ENCODE results near the gene CRX.
"Not testable (repeated sequence)": the region's sequence is repeated elsewhere in the genome, so short reads cannot be mapped to it uniquely, and the experiment has no call there.

Gene CRX

DNA sequence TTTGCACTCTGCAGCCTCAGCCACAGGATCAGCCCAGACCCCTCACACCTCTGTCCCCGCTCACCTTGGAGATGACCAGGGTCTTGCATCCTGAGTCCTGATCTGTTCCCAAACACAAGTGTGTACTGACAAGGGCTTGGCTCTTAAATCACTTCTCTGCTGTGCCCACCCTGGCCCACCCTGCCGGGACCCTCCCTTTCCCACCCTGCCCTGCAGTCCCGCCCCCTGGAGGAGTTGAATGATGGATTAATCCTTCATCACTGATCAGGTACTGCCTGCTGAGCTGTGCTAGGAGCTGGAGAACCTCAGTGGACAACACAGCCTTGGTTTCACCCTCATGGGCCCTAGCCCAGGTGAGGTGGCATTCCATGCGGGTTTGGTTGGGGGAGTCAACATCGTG, 17.3 kb upstream of the CRX start, which contains the start of gene TPRX1:
Gene TPRX1, minus strand, starts transcription at position 101 of the 400 bp plus-strand sequence. Its CDS starts 12 bp downstream, at position 89.
- DNase-seq, result not testable (repeated sequence)

DNA sequence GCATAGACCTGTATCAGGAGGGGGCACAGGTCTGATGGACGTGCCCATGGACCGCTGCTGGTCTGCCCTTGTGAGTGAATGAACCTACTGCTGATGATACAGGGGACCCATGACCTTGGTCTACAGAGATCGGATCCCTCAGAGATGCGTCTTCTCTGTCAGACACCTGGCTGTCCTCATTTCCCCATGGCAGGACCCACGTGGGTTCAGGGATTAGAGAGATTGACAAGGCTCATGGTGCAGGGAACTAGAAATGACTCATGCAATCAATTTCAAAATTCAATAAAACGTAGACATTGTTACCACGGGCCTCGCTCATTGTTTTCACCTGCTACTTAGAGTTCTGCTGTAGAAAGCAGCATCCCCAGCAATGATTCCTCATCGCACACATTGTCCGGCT, 16.4 kb upstream of the CRX start:
- DNase-seq, result no peak

DNA sequence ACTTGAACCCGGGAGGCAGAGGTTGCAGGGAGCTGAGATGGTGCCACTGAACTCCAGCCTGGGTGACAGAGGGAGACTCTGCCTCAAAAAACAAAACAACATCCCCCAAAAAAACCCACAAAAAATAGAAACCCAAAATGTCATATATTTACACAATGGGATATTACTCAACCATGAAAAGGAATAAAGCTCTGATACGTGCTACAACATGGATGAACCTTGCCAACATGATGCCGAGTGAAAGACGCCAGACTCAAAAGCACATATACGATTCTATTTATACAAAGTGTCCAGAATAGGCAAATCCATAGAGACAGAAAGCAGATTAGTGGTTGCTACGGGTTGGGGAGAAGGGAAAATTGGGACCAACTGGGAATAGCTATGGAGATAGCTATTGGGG, 15.3 kb upstream of the CRX start:
- DNase-seq, result no peak

DNA sequence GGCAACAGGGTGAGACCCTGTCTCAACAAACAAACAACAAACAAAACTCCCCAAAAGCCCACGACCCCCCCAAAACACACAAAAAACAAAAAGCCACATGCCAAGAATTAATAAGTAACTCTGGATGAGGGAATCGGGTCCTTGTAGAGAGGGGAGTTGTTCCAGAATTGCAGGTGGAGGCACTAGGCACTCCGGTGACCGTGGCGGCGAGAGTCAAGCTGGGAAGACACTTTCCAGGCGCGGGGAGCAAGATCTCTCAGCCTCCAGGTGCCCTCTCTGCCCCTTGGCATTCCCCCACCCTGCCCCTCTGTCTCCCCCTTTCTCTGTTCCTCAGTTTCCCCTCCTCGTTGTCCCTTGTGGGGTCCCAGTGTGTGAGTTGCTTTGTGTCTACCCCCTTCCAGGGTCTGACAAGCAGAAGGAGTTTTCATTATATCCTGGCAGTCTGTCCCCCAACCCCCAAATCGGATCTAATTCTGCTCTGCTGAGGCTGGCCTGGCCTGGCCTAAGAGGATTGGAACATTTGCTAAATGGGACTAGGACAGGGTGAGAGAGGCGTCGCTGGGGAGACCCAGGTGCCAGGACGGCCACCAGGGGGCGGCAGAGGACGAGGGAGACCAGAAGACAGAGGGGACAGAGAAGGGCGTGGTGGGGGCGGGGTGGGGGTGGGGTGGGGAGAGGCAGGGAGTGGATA, 8.3 kb upstream of the CRX start:
- DNase-seq, result peak; percentile 50

DNA sequence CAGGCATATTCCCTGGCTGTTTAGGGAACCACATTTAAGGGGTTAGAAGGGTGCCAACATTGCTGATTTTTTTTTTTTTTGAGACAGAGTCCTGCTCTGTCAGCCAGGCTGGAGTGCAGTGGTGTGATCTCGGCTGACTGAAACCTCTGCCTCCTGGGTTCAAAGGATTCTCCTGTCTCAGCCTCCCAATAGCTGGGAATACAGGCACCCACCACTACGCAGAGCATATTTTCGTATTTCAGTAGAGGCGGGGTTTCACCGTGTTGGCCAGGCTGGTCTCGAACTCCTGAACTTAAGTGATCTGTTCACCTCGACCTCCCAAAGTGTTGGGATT, 7.8 kb upstream of the CRX start:
- DNase-seq, result no peak

DNA sequence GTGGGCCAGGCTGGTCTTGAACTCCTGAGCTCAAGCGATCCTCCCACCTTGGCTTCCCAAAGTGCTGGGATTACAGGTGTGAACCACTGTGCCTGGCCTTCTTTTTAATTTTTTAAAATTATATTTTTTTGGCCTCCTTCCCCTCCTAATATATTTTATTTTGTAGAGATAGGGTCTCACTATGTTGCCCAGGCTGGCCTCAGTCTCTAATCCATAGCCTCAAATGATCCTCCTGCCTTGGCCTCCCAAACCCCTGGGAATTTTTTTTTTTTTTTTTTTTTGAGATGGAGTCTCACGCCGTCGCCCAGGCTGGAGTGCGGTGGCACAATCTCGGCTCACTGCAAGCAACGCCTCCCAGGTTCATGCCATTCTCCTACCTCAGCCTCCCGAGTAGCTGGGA, 5.5 kb upstream of the CRX start:
- DNase-seq, result not testable (repeated sequence)

DNA sequence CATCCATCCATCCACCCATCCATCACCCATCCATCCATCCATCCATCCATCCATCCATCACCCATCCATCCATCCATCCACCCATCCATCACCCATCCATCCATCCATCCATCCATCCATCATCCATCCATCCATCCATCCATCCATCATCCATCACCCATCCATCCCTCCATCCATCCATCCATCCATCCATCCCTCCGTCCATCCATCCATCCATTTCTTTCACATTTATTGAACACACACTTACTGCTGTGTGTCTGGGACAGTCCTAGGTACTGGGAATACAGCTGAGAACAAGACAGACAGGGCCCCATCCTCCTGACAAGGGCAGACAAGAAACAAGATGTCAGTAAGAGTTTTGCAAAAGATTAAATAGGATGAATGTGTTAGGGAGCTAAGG, 3.5 kb upstream of the CRX start:
- DNase-seq, result not testable (repeated sequence)

DNA sequence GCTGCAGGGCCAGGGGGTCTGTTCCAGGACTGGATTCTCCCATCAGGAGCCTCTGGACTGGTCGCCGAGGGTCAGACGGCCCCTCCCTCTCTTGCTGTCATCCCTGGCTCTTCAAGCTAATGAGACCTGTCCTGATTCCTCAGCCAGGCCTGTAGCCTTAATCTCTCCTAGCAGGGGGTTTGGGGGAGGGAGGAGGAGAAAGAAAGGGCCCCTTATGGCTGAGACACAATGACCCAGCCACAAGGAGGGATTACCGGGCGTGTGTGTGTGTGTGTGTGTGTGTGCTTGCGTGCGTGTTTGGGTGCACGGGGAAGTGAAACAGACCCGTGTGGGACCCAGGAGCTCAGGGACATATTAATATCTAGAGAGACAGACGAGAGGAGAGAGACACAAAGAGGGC, 1.9 kb upstream of the CRX start:
- no peak for DNase-seq

DNA sequence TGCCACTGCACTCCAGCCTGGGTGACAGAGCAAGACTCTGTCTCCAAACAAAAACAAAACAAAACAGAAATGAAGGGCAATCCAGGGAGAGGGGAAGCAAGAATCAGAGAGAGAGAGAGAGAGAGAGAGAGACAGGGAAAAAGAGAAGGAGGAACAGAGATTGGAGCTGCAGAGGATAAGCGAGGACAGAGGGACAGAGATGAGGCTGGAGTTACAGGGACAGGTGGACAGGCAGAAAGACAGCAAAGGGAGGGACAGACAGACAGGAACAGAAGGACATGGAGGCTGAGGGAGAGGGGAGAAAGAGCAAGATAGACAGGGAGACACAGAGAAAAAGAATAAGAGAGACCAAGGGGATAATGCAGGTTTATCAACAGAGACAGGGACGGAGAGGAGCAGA, 1.3 kb upstream of the CRX start:
- DNase-seq, result no peak

DNA sequence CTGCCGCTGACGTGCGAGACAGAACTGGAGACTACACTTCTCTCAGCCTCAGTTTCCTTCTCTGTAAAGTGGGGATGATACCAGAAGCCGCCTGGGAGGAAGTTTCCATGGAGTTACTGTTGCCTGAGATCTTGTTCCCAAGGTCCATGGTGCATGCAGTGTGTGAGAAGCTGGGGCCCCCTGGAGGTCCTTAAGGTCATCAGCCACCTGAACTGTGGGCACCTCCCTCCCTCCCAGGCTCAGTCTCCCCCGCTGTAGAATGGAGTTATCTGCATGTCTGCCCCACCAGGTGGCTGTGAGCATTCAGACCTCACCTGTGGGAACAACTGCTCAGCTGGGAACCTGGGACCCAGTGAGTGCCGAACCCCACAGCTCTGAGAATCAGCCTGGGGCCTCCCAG, 2.7 kb downstream of the CRX start:
- DNase-seq, result no peak

DNA sequence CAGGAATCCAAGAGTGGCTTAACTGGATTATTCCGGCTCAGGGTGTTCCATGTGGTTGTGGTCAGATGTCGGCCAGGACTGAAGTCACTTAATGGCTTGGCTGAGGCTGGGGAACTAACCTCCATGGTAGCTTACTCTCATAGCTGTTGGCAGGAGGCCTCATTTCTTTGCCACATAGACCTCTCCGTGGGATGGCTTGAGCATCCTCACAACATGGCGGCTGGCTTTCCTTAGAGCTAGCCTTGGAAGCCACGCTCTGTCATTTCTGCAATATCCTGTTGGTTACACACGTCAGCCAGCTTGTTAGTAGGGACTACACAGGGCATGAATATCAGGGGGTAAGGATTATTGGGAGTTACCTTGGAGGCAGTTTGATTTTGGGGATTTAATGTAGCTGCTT, 5.1 kb downstream of the CRX start:
- no peak for DNase-seq

DNA sequence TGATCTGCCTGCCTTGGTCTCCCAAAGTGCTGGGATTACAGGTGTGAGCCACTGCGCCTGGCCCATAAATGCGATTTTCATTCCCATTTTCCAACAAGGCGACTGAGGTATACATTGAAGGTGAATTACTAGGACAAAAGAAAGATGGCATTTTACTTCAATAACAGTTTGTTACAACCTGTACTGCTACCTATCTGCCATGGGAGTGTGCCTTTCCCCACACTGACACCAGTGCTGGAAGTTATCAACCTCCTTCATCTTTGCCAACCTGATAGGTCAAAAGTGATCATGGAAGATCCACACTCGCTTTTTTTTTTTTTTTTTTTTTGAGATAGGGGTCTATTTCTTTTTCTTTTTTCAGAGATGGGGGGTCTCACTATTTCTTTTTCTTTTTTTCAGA, 11.0 kb downstream of the CRX start:
- DNase-seq, result no peak

DNA sequence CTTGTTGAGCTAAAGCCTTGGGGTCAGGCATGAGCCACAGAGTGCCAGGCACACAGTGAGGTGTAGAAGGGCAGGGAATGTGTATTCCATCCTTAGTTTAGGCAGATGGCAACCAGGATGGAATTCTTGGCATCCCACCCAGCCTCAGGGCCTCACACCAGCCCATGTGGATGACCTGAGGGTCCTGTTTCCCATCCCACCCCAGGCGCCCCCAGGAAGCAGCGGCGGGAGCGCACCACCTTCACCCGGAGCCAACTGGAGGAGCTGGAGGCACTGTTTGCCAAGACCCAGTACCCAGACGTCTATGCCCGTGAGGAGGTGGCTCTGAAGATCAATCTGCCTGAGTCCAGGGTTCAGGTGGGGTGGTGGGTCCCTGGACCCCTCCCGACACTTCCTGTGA, 14.3 kb downstream of the CRX start:
- no peak for DNase-seq

DNA sequence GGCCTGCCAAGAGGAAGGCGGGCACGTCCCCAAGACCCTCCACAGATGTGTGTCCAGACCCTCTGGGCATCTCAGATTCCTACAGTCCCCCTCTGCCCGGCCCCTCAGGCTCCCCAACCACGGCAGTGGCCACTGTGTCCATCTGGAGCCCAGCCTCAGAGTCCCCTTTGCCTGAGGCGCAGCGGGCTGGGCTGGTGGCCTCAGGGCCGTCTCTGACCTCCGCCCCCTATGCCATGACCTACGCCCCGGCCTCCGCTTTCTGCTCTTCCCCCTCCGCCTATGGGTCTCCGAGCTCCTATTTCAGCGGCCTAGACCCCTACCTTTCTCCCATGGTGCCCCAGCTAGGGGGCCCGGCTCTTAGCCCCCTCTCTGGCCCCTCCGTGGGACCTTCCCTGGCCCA, 17.7 kb downstream of the CRX start:
- DNase-seq, result no peak

DNA sequence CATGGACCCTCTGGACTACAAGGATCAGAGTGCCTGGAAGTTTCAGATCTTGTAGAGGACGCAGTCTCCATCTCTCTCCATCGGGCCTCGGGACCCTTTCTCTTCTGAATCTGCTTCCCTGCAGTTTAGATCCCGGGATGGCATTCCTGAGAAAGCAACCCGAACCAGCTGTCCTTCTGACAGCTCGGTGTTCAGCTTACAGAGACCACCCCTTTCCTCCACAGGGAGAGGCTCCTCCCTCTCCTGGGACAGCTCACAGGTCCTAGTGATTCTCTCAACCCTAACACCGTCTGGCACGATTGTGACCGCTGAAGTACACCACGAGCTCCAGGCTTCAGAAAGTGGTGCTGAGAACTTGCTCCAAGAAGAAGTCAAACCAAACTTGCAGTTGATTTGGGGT, 18.2 kb downstream of the CRX start:
- no peak for DNase-seq

DNA sequence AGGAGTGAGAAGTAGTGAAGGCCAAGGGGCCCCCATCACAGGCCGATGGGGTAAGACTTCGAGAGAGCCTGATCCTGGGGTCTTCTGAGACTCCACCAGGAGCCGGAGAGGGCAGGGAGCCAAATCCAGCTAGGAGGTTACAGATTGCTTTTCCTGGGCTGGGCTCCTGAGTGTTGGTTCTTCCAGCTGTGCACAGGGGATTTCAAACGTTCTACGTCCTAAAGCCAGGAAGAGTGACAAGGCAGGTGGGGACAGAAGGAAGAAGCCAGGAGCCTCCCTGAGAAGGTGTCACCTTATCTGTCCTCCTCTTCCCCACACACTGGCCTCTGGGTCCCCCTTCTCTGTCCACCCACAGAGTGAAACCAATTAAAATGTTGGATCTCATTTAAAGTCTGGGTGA, 21.2 kb downstream of the CRX start:
- DNase-seq, result no peak

DNA sequence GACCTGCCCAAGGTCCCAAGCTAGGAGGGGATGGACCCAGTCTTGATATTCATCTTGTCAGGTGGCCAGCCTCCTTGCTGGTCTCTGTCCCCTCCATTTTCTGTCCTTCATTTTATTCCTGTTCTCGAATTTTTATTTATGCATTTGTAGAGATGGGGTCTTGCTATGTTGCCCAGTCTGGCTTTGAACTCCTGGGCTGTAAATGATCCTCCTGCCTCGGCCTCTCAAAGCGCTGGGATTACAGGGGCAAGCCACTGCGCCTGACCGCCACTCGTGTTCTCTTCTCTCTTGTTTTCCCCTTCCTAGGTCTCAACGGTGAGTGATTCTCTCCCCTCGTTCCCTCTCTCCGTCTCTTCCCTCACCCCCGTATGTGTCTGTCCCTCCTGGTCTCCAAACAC, 26.7 kb downstream of the CRX start:
- no peak for DNase-seq

DNA sequence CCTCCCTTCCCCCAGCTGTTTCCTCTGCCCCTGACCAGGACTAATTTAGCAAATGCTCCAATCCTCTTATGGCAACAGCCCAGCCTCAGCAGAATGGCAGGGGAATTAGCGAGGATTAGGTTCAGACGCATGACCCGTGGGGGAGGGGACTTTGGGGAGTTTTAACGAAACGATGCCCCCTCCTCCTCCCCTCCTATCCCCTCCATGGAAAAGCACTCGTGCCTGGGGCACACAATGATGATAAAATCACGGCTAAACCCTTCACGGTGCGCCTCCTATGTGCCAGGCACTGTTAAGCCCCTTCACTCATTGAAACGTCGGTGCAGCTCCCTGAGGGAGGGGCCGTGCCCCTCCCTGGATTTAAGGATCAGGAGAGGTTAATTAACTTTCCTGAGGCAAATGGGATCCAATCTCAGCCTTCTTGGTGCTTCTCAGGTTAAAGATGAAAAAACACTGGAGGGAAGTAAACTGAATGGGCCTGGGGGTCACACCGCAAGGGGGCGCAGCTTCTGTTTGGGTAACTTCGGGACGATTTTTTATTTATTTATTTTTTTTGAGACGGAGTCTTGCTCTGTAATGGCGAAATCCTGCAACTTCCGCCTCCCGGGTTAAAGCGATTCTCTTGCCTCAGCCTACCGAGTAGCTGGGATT, 27.2 kb downstream of the CRX start:
- DNase-seq, result no peak

DNA sequence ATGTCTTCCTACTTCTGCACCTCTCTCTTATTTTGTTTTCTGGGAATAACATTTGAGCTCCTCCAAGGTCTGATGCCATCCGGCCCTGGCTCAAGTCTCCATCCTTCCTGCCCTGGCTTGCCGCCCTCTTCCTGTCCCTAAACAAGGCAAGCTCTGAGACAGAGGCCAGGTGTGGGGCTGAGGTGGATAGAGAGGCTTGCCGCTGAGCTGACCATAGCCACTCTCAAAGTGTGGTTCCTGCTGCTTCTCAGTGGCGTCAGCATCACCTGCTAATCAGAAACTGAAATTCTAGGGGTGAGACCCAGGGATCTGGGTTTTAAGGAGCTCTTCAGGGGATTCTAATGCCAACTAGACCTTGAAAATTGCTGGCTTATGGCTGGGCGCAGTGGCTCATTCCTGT, 31.3 kb downstream of the CRX start:
- no peak for DNase-seq

DNA sequence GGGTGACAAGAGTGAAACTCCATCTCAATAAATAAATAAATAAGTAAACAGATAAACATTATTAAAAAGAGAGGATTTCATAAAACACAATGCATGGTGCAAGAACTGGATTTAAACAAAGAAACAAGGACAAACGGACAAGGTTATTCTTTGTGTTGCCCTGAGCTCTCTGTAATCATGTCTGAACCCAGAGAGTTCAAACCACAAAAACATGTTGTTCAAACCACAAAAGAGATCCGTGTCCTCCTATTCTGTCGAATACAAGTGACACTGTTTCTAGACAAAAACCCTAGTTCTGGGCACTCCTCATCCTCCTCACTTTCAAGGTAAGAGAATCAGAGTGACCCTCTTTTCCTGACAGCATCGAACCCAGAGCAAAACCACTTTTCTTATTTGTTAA, 32.7 kb downstream of the CRX start:
- DNase-seq, result no peak

DNA sequence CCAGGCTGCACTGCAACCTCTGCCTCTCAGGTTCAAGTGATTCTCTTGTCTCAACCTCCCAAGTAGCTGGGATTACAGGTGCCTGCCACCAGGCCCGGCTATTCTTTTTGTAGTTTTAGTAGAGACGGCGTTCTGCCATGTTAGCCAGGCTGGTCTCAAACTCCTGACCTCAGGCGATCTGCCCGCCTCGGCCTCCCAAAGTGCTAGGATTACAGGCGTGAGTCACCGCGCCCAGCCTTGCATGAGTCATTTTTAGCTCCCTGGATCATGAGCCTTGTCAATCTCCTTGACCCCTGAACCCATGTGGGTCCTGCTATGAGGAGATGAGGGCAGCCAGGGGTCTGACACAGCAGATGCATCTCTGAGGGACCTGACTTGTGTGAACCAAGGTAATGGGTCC, 36.5 kb downstream of the CRX start:
- peak; percentile 63 for DNase-seq

DNA sequence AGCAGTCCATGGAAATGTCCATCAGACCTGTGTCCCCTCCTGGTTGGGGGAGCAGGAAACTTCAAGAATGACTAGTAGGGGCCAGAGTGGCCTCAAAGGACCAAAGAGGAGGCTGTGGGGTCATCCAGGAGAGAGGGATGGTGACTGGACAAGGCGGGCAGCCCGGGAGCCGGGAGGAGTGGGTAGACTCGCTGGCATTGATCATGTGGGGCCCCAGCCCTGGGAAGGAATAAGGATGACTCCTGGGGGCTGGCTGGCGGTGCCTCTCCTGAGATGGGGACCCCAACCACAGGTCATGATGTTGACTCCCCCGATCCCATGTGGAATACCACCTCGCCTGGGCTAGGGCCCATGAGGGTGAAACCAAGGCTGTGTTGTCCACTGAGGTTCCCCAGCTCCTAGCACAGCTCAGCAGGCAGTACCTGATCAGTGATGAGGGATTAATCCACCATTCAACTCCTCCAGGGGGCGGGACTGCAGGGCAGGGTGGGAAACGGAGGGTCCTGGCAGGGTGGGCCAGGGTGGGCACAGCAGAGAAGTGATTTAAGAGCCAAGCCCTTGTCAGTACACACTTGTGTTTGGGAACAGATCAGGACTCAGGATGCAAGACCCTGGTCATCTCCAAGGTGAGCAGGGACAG, 37.0 kb downstream of the CRX start, which contains the start of gene TPRX2:
Gene TPRX2, plus strand, starts transcription at position 590 of the 640 bp plus-strand sequence. Its CDS starts 12 bp downstream, at position 602.
- not testable (repeated sequence) for DNase-seq

DNA sequence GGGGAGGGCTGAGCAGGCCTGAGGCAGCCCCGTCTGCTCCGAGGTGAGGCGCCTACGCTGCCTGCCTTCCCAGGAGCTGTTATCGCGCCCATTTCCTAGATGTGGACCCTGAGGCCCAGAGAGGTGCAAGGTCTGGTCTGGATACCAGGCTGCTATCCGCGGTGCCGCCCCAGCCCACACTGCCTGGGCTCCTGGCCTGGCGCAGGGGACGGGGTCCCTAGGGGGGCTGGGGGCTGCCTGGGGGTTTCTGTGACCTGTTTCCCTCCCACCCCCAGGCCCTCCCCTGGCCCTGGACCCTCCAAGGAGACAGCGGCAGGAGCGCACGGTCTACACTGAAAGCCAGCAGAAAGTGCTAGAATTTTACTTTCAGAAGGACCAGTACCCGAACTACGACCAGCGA, 38.1 kb downstream of the CRX start:
- DNase-seq, result not testable (repeated sequence)

DNA sequence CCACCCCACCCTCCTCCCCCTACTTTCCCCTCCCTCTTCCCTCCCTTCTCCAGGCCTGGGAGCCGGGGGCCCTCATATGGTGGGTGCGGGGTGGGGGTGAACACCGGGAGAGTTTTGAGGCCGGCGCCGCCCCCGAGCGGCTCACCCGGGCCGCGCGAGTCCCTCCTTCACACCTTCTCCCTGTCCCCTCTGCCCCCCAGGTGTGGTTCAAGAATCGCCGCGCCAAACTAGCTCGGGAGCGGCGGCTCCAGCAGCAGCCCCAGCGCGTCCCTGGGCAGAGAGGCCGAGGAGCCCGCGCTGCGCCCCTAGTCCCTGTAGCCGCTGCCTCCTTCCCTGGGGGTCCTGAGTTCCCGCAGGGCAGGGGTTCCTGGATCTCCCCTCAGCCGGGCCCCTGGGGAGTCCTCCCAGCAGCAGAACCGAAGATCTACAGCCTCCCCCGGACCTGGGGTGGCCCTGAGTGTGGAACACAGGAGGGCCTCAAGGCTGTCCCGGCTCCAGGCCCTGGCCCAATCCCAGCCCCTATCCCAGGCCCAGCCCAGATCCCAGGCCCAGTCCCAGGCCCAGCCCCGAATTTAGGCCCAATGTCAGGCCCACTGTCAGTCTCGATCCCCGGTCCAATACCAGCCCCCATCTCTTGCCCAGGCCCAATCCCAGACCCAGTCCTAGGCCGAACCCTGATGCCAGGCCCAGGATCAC, 39.0 kb downstream of the CRX start:
- DNase-seq, result no peak
